SK-N-SH (cell line): Measurements from ENCODE around the gene AOAH. TPM values are rescaled to one million over a fixed set of nuclear protein-coding genes. Genes with fewer than 3 reads are reported as not detected.

ENCODE experiments used
- CTCF ChIA-PET: fragments of 300-600, 350-600 bp; formaldehyde crosslinking; extraction: SDS; loops from one replicate; lab custom pipeline; 2021; lab: Yijun Ruan, JAX
- POLR2A ChIA-PET: fragments of 350-600 bp; sonication (Branson Sonifier 250); formaldehyde crosslinking; extraction: SDS; loops from one replicate; lab custom pipeline; 2020; ENCODE audit warnings: antibody characterized with exemption, inconsistent platforms; lab: Yijun Ruan, JAX
- DNase-seq: peaks from one replicate; pipeline ENCODE4 v3.0.0; 2012
- H2AFZ ChIP-seq: fragments of 200-600 bp; sonication (generic); 2 replicates; pipeline ENCODE4 v1.8.1; 2016; ENCODE audit warnings: antibody characterized with exemption, mild to moderate bottlenecking, low read depth
- H3F3A ChIP-seq: fragments of 200-600 bp; sonication (generic); replicated peaks from 2 replicates; pipeline ENCODE3; 2016; ENCODE audit warnings: antibody characterized with exemption, mild to moderate bottlenecking; ENCODE audit not compliant: insufficient read depth
- H3K27ac ChIP-seq, 2 experiments: fragments of 200-500 bp in 1 of 2; fragments of 200-600 bp in 1 of 2; sonication (Bioruptor generic) in 1 of 2; sonication (generic), shearing (Covaris generic) in 1 of 2; 2 replicates each; pipeline versions ENCODE4 v1.5.1 to v1.6.1; 2014 to 2016; ENCODE audit warnings: low read depth in 2 of 2, inconsistent platforms in 1 of 2, low read length in 1 of 2, mild to moderate bottlenecking in 1 of 2, mixed read lengths in 1 of 2
- H3K27me3 ChIP-seq: fragments of 200-600 bp; sonication (generic), shearing (Covaris generic); 2 replicates; pipeline ENCODE4 v1.6.1; 2016; ENCODE audit warnings: mixed run types; ENCODE audit not compliant: insufficient read depth
- H3K36me3 ChIP-seq, 2 experiments: fragments of 200-500 bp in 1 of 2; fragments of 200-600 bp in 1 of 2; sonication (Bioruptor generic) in 1 of 2; sonication (generic) in 1 of 2; replicated peaks in 1 of 2; 2 replicates each; pipeline versions ENCODE3 to v1.5.1; 2014 to 2016; ENCODE audit warnings: low read length in 1 of 2, mild to moderate bottlenecking in 1 of 2; ENCODE audit not compliant: insufficient read depth in 2 of 2, control insufficient read depth in 1 of 2
- H3K4me1 ChIP-seq, 2 experiments: fragments of 200-500 bp in 1 of 2; fragments of 200-600 bp in 1 of 2; sonication (Bioruptor generic) in 1 of 2; sonication (generic), shearing (Covaris generic) in 1 of 2; 2 replicates each; pipeline versions ENCODE4 v1.5.1 to v1.6.1; 2014 to 2016; ENCODE audit warnings: low read depth in 1 of 2, low read length in 1 of 2, mixed run types in 1 of 2; ENCODE audit not compliant: insufficient read depth in 2 of 2, control insufficient read depth in 1 of 2
- H3K4me2 ChIP-seq: fragments of 200-600 bp; sonication (generic), shearing (Covaris generic); 2 replicates; pipeline ENCODE4 v1.6.1; 2017; ENCODE audit warnings: mixed run types
- H3K4me3 ChIP-seq, 2 experiments: fragments of 200-500 bp in 1 of 2; fragments of 200-600 bp in 1 of 2; sonication (Bioruptor generic) in 1 of 2; sonication (generic), shearing (Covaris generic) in 1 of 2; 2 replicates each; pipeline versions ENCODE4 v1.5.1 to v1.8.1; 2014 to 2016; ENCODE audit warnings: low read depth in 2 of 2, inconsistent platforms in 1 of 2, low read length in 1 of 2, mild to moderate bottlenecking in 1 of 2, mixed read lengths in 1 of 2, moderate library complexity in 1 of 2
- H3K79me2 ChIP-seq: fragments of 200-600 bp; sonication (generic); 2 replicates; pipeline ENCODE4 v1.8.1; 2017; ENCODE audit warnings: mild to moderate bottlenecking; ENCODE audit not compliant: insufficient read depth
- H3K9ac ChIP-seq: fragments of 200-600 bp; sonication (generic); 2 replicates; pipeline ENCODE4 v1.6.1; 2017; ENCODE audit warnings: mixed run types
- H3K9me2 ChIP-seq: fragments of 200-600 bp; sonication (generic); 2 replicates; pipeline ENCODE4 v1.6.1; 2017; ENCODE audit warnings: mixed run types
- H3K9me3 ChIP-seq: fragments of 200-600 bp; sonication (generic); 2 replicates; pipeline ENCODE4 v1.6.1; 2017; ENCODE audit warnings: mixed run types, mild to moderate bottlenecking, moderate library complexity
- H4K20me1 ChIP-seq: fragments of 200-600 bp; sonication (generic); 2 replicates; pipeline ENCODE4 v1.6.1; 2017; ENCODE audit warnings: mild to moderate bottlenecking, mixed run types; ENCODE audit not compliant: insufficient read depth
- ELF1 ChIP-seq: IDR thresholded peaks from 2 replicates; pipeline ENCODE4 v1.4.0; 2012
- FOSL2 ChIP-seq: IDR thresholded peaks from 2 replicates; pipeline ENCODE4 v1.4.0; 2012; ENCODE audit warnings: low read depth, mild to moderate bottlenecking, moderate library complexity, borderline replicate concordance
- FOXJ3 ChIP-seq: sonication (generic); formaldehyde crosslinking; IDR thresholded peaks from 2 replicates; pipeline ENCODE4 v1.5.1; 2020; ENCODE audit warnings: mild to moderate bottlenecking, missing genetic modification reagents
- GABPA ChIP-seq: IDR thresholded peaks from 2 replicates; pipeline ENCODE4 v1.4.0; 2012; ENCODE audit warnings: low read depth, mild to moderate bottlenecking
- GATA2 ChIP-seq: sonication (generic); formaldehyde crosslinking; IDR thresholded peaks from 2 replicates; pipeline ENCODE4 v1.5.0; 2020; ENCODE audit warnings: mild to moderate bottlenecking, missing genetic modification reagents
- MEF2A ChIP-seq: IDR thresholded peaks from 2 replicates; pipeline ENCODE4 v1.4.0; 2012; ENCODE audit warnings: low read depth, borderline replicate concordance
- MXI1 ChIP-seq: IDR thresholded peaks from 2 replicates; pipeline ENCODE4 v1.6.1; 2012; ENCODE audit warnings: mild to moderate bottlenecking, low read depth, low read length, improper control_type of control experiment
- NFIC ChIP-seq: IDR thresholded peaks from 2 replicates; pipeline ENCODE4 v1.4.0; 2012; ENCODE audit warnings: borderline replicate concordance
- RFX5 ChIP-seq: IDR thresholded peaks from 2 replicates; pipeline ENCODE4 v1.6.1; 2012; ENCODE audit warnings: mild to moderate bottlenecking, improper control_type of control experiment, low read length
- RXRA ChIP-seq: IDR thresholded peaks from 2 replicates; pipeline ENCODE4 v1.4.0; 2012; ENCODE audit warnings: low read depth, mild to moderate bottlenecking, borderline replicate concordance
- SMC3 ChIP-seq: IDR thresholded peaks from 2 replicates; pipeline ENCODE4 v1.6.1; 2012; ENCODE audit warnings: low read depth, low read length, improper control_type of control experiment
- TEAD4 ChIP-seq: IDR thresholded peaks from 2 replicates; pipeline ENCODE4 v1.4.0; 2012; ENCODE audit warnings: mild to moderate bottlenecking, borderline replicate concordance; ENCODE audit not compliant: insufficient read depth
- WGBS: methylation state at CpG from one replicate; pipeline ENCODE4 v1.1.6; 2017; ENCODE audit warnings: low lambda C conversion rate; 5-methylcytosine and 5-hydroxymethylcytosine counted together
- polyA plus RNA-seq, 3 experiments: library from polyadenylated mRNA; depleted of rRNA; stranded (reverse); fragments of >200 nt; gene quantifications; 2 replicates each; pipeline ENCODE4 v1.2.3, GENCODE V29; 2012
- TF ChIP-seq, protein P1 (sequence below): IDR thresholded peaks from 2 replicates; pipeline ENCODE4; 2012
- TF ChIP-seq, protein P2 (sequence below): fragments of 200-600 bp; sonication (generic); IDR thresholded peaks from 2 replicates; pipeline ENCODE4 v1.6.1; 2017; ENCODE audit warnings: antibody characterized with exemption, mild to moderate bottlenecking, moderate library complexity
- TF ChIP-seq, protein P3 (sequence below): IDR thresholded peaks from 2 replicates; pipeline ENCODE4 v1.4.0; 2012; ENCODE audit warnings: low read depth, borderline replicate concordance

Gene AOAH
- polyA plus RNA-seq, 1 of the 3 experiments (the other 2 are of a cell fraction): not detected

DNA sequence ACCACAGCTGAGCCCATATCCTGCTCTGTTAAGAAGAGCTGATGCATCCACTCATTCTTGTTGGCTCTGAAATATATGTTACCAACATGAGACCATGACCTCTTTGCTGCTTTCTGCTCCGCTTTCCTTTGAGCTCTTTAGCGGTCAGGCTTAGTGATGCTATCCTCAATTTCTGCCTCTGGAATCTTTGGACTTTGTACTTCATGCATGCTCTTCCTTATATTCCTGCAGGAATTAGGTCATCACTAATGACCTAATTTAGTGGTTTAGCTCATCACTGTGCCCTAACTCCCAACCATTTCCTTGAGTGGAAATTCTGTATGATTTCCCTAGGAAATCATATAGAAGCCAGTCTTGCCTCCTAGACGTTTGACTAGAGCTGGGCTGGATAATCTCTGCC, 119.5 kb downstream of the AOAH start:
- Histone ChIP-seq H3K4me1 (peaks cover 0 to 17% of the 10 kb centered on the region in 2 experiments; a peak in 1 of 4 replicates), H3K9me3 (no peaks in the 10 kb centered on the region), H3F3A (no peaks in the 10 kb centered on the region), H3K36me3 (no peaks in the 10 kb centered on the region), H3K27ac (no peak overlapping the region), H3K79me2 (no peaks in the 10 kb centered on the region), H3K4me2 (no peak overlapping the region), H3K4me3 (no peak overlapping the region), H4K20me1 (no peaks in the 10 kb centered on the region), H3K9me2 (no peaks in the 10 kb centered on the region), H2AFZ (no peak overlapping the region), H3K27me3 (no peaks in the 10 kb centered on the region; the same call in 1 of the 2 replicates), H3K9ac (no peak overlapping the region)
- TF ChIP-seq SMC3 (no peak), ELF1 (no peak), MXI1 (no peak), MEF2A (no peak), NFIC (no peak), GABPA (no peak), RFX5 (no peak), GATA2 (CRISPR knock-in tag) (no peak), RXRA (no peak), FOSL2 (no peak), TEAD4 (no peak), FOXJ3 (no peak)
- TF ChIP-seq, protein P1, sequence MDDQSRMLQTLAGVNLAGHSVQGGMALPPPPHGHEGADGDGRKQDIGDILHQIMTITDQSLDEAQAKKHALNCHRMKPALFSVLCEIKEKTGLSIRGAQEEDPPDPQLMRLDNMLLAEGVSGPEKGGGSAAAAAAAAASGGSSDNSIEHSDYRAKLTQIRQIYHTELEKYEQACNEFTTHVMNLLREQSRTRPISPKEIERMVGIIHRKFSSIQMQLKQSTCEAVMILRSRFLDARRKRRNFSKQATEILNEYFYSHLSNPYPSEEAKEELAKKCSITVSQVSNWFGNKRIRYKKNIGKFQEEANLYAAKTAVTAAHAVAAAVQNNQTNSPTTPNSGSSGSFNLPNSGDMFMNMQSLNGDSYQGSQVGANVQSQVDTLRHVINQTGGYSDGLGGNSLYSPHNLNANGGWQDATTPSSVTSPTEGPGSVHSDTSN: no peak
- TF ChIP-seq, protein P2, sequence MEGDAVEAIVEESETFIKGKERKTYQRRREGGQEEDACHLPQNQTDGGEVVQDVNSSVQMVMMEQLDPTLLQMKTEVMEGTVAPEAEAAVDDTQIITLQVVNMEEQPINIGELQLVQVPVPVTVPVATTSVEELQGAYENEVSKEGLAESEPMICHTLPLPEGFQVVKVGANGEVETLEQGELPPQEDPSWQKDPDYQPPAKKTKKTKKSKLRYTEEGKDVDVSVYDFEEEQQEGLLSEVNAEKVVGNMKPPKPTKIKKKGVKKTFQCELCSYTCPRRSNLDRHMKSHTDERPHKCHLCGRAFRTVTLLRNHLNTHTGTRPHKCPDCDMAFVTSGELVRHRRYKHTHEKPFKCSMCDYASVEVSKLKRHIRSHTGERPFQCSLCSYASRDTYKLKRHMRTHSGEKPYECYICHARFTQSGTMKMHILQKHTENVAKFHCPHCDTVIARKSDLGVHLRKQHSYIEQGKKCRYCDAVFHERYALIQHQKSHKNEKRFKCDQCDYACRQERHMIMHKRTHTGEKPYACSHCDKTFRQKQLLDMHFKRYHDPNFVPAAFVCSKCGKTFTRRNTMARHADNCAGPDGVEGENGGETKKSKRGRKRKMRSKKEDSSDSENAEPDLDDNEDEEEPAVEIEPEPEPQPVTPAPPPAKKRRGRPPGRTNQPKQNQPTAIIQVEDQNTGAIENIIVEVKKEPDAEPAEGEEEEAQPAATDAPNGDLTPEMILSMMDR: no peak
- TF ChIP-seq, protein P3, sequence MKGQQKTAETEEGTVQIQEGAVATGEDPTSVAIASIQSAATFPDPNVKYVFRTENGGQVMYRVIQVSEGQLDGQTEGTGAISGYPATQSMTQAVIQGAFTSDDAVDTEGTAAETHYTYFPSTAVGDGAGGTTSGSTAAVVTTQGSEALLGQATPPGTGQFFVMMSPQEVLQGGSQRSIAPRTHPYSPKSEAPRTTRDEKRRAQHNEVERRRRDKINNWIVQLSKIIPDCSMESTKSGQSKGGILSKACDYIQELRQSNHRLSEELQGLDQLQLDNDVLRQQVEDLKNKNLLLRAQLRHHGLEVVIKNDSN: no peak
- POLR2A ChIA-PET: no interaction called here
- WGBS: 68% methylated on average over 3 of the region's 3 CpGs
- no peak for DNase-seq
- CTCF ChIA-PET: interaction anchor here (0.9 to 3.5 kb wide), 3 partner anchors 9 to 117 kb away, joined by 3 to 15 read pairs (median 3); no protein-coding TSS in a partner anchor
